ENCODE data around the gene KRT23. TPM values are rescaled to one million over a fixed set of nuclear protein-coding genes. Genes with fewer than 3 reads are reported as not detected.
A peak's percentile ranks its signal among the peaks of the same experiment; 100 is the strongest.

KRT23 gene
- total and polyA plus RNA-seq, 2 of the 13 experiments (the other 11 are each of a cell fraction or from before 2014, with no cell fraction given): 24.7 to 51.1 TPM

DNA sequence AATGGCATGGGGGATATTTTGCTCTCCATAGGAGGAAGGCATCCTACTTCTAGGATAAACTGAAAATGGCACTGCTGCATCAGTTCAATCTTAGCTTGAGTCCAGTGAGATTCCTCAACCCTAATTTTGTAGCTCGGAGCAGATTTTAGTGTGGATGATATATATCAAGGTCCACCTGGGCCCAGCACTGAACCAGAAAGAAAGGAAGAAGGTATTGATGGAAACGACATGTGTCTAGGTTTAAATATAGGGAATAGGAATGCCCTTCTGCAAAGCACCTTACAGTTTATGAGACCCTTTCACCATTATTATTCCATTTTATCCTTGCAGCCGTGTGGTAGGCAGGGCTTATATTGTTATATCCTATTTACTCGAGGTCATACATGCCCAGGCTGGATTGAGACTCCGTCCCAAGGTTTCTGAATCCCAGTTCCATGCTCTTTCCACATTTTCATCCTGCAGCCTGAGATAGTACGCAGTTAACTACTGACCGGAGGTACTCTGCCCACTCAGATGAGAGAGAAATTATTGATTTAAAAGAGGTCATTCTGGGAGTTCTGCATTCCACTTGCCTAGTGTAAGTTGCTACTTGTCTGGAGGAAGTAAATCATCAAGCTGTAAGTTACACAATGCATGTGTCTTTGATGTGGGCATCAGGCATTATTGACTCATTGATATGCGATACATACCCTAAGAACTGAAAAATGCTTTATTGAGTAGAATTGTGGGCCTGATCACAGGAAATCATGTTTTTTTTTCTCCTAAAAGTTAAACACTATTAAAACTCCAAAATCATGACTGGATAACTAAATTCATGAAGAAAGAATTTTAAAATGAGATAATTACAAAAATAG, 19.2 kb upstream of the KRT23 start (continued):
- TF ChIP-seq, protein P1, sequence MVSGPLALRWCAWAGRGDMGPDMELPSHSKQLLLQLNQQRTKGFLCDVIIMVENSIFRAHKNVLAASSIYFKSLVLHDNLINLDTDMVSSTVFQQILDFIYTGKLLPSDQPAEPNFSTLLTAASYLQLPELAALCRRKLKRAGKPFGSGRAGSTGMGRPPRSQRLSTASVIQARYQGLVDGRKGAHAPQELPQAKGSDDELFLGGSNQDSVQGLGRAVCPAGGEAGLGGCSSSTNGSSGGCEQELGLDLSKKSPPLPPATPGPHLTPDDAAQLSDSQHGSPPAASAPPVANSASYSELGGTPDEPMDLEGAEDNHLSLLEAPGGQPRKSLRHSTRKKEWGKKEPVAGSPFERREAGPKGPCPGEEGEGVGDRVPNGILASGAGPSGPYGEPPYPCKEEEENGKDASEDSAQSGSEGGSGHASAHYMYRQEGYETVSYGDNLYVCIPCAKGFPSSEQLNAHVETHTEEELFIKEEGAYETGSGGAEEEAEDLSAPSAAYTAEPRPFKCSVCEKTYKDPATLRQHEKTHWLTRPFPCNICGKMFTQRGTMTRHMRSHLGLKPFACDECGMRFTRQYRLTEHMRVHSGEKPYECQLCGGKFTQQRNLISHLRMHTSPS (CRISPR knock-in tag; IDR thresholded peaks at IDR 0.05; ENCODE audit: low read depth): peak; percentile 82; the same call in 1 of the 2 replicates
- TF ChIP-seq SMAD3 (CRISPR knock-in tag; IDR thresholded peaks at IDR 0.05) (peak; percentile 99), HNRNPUL1 (IDR thresholded peaks at IDR 0.05; ENCODE audit: low read depth, low read length) (peak; percentile 71), ZNF326 (CRISPR knock-in tag; IDR thresholded peaks at IDR 0.05; ENCODE audit: borderline replicate concordance) (no peak), ZZZ3 (CRISPR knock-in tag; IDR thresholded peaks at IDR 0.05; ENCODE audit: borderline replicate concordance) (no peak; the same call in 1 of the 2 replicates), FOXC1 (CRISPR knock-in tag; IDR thresholded peaks at IDR 0.05; ENCODE audit: borderline replicate concordance) (no peak), RXRB (CRISPR knock-in tag; IDR thresholded peaks at IDR 0.05; ENCODE audit: borderline replicate concordance) (peak; percentile 99), ESRRA (CRISPR knock-in tag; IDR thresholded peaks at IDR 0.05; ENCODE audit: low read depth) (peak; percentile 86), LCORL (IDR thresholded peaks at IDR 0.05) (peak; percentile 91), LCORL (CRISPR knock-in tag; IDR thresholded peaks at IDR 0.05) (peak; percentile 93), U2AF1 (optimal IDR thresholded peaks at IDR 0.05; ENCODE audit: low read depth, low read length) (no peak), SMYD3 (CRISPR knock-in tag; IDR thresholded peaks at IDR 0.05) (peak; percentile 90; the same call in 1 of the 2 replicates), ARID4A (CRISPR knock-in tag; IDR thresholded peaks at IDR 0.05; ENCODE audit: borderline replicate concordance) (no peak; the same call in 1 of the 2 replicates), HDAC2 (CRISPR knock-in tag; IDR thresholded peaks at IDR 0.05) (peak; percentile 100), ZNF337 (CRISPR knock-in tag; IDR thresholded peaks at IDR 0.05; ENCODE audit: borderline replicate concordance, low read depth) (no peak), AHR (CRISPR knock-in tag; IDR thresholded peaks at IDR 0.05) (peak; percentile 47; the same call in 1 of the 2 replicates), SALL1 (CRISPR knock-in tag; IDR thresholded peaks at IDR 0.05) (peak; percentile 98), KAT8 (CRISPR knock-in tag; IDR thresholded peaks at IDR 0.05) (peak; percentile 91), ZNF83 (CRISPR knock-in tag; IDR thresholded peaks at IDR 0.05; ENCODE audit: borderline replicate concordance) (no peak), PRDM10 (CRISPR knock-in tag; IDR thresholded peaks at IDR 0.05; ENCODE audit: low read depth) (peak; percentile 88; the same call in 1 of the 2 replicates)
